Activated CD4-positive, alpha-beta memory T cell treated with anti-CD3 and anti-CD28 coated beads for 36 hours (primary cell): Measurements from ENCODE around the gene AGAP4. TPM values are rescaled to one million over a fixed set of nuclear protein-coding genes. Genes with fewer than 3 reads are reported as not detected.
"Not testable (repeated sequence)": the region's sequence is repeated elsewhere in the genome, so short reads cannot be mapped to it uniquely, and the experiment has no call there.

Source experiments
- CTCF ChIA-PET: fragments of 350-600 bp; sonication (Branson Sonifier 250); formaldehyde crosslinking; loops from one replicate; lab custom pipeline; 2021; ENCODE audit warnings: antibody characterized with exemption, inconsistent platforms; lab: Charles Lee
- POLR2A ChIA-PET: fragments of 350-600 bp; sonication (Branson Sonifier 250); formaldehyde crosslinking; loops from one replicate; lab custom pipeline; 2021; ENCODE audit warnings: antibody characterized with exemption; lab: Charles Lee
- DNase-seq: peaks from one replicate; pipeline ENCODE4 v3.0.0-alpha.2; 2020
- H3K27ac Mint-ChIP-seq: one replicate; pipeline ENCODE4 v1.8.0; 2021; ENCODE audit warnings: mixed read lengths
- H3K27me3 Mint-ChIP-seq: one replicate; pipeline ENCODE4 v1.8.0; 2021; ENCODE audit warnings: mixed read lengths
- H3K36me3 Mint-ChIP-seq: one replicate; pipeline ENCODE4 v1.8.0; 2021; ENCODE audit warnings: mixed read lengths
- H3K4me1 Mint-ChIP-seq: one replicate; pipeline ENCODE4 v1.8.0; 2021; ENCODE audit warnings: low read depth, mixed read lengths
- H3K4me3 Mint-ChIP-seq: one replicate; pipeline ENCODE4 v1.8.0; 2021; ENCODE audit warnings: mild to moderate bottlenecking, mixed read lengths
- H3K9me3 Mint-ChIP-seq: one replicate; pipeline ENCODE4 v1.8.0; 2021; ENCODE audit warnings: mixed read lengths
- intact Hi-C: fragments of 100-400 bp; cut with micrococcal nuclease; formaldehyde crosslinking; loops from one replicate; pipeline ENCODE4 v1.15.1; 2023
- total RNA-seq, 2 experiments: library from RNA; stranded (reverse); gene quantifications; one replicate each; pipeline ENCODE4 v1.2.3, GENCODE V29; 2021

Gene AGAP4
- 10 to 100 TPM; 10.3 to 13.4 TPM for total RNA-seq

DNA sequence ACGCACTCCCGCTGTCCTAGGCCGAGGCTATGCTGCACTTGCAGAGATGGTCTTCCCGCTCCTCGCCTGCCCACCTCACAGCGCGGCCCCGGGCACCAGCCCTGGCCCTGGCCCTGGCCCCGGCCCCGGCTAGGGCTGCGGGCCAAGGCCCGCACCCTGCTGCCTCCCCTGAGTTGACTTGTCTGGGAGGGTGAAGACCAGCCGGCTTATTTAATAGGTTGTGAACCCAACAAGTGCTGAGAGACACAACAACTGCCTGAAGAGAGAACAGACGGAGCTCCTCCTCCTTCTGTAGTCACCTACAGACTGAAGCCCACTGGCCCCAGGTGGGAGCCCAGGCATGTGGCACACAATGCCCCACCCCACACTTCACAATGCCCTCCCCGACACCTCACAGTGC is at the start of gene AGAP4:
Gene AGAP4 (minus strand): TSS at position 101 of the 400 bp plus-strand sequence. CDS start 153 bp downstream, outside the sequence.
- POLR2A ChIA-PET, H3K27me3 Mint-ChIP-seq, H3K4me3 Mint-ChIP-seq, DNase-seq, H3K9me3 Mint-ChIP-seq, H3K4me1 Mint-ChIP-seq, intact Hi-C loops, H3K36me3 Mint-ChIP-seq, CTCF ChIA-PET, H3K27ac Mint-ChIP-seq: not testable (repeated sequence)

DNA sequence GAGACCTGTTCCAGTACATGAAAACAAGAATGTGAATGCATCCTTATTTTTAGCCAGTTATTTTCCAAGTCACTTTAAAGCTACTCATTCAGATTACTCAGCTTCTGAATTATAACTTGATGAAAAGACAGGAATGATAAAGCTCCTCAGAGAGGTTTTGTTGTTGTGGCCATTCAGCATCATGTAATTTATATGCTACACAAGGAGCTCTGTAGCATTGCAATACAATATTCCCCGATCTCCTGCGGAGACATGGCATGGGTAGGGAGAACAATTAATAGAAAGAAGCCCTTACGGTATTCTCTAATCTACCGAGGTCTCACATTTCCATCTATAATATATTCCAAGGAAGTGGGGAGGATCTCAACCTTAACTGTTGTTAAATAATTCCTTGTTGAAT is 43.4 kb upstream of the AGAP4 start:
- H3K27ac Mint-ChIP-seq, H3K9me3 Mint-ChIP-seq, intact Hi-C loops, DNase-seq, CTCF ChIA-PET, H3K27me3 Mint-ChIP-seq, H3K4me1 Mint-ChIP-seq, H3K4me3 Mint-ChIP-seq, POLR2A ChIA-PET, H3K36me3 Mint-ChIP-seq: not testable (repeated sequence)

DNA sequence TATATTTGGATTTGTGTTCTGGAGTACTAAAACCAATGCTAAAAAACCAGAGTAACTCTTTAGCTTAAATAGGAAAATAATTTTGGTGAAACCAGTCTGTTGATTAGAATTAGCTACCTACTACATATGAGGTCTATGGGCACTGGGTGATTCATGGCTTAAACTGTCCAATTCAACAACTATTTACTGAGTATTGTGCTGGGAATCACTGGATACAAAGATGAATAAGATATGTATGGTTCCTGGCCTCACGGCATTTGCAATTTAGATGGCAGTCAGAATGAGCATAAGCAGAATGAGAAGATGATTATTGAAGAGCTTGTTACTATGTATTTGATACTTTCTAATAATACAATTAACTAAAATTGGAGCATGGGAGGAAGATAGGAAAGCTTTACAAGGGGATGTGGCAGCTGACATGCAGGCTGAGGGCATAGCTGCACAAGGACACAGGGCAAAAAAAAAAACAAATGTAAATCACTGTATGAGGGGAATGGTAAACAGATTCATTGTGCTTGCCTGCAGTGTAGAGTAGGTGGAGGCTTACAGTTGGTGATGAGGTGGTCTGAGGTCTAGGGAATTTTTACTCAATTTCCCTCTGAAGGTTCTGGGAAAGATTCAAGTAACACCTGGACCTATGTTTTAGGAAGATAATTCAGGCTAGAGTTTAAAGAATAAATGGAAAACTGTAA is 42.4 kb upstream of the AGAP4 start:
- POLR2A ChIA-PET, intact Hi-C loops, H3K27ac Mint-ChIP-seq, H3K27me3 Mint-ChIP-seq, H3K4me3 Mint-ChIP-seq, CTCF ChIA-PET, H3K9me3 Mint-ChIP-seq, H3K36me3 Mint-ChIP-seq, DNase-seq, H3K4me1 Mint-ChIP-seq: not testable (repeated sequence)

DNA sequence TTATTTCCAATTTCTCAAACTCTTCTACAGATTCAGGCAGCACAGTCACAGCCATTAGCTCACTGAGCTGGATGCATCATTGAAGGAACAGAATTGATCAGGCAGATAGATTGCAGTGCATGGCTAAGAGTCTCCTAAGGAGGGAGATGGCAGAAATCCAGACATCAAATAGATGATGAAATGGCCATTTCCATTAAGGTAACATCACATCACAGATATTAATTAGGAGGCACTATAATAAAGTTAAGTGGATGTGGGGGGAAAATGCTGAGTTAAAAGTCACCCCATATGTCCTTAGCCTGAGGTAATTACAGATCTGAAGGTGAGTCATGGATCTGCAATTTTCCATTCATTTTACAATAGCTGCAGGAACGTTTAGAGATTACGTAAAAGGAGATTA is 35.6 kb upstream of the AGAP4 start:
- H3K36me3 Mint-ChIP-seq, POLR2A ChIA-PET, intact Hi-C loops, H3K9me3 Mint-ChIP-seq, H3K4me3 Mint-ChIP-seq, DNase-seq, H3K4me1 Mint-ChIP-seq, H3K27me3 Mint-ChIP-seq, H3K27ac Mint-ChIP-seq, CTCF ChIA-PET: not testable (repeated sequence)

DNA sequence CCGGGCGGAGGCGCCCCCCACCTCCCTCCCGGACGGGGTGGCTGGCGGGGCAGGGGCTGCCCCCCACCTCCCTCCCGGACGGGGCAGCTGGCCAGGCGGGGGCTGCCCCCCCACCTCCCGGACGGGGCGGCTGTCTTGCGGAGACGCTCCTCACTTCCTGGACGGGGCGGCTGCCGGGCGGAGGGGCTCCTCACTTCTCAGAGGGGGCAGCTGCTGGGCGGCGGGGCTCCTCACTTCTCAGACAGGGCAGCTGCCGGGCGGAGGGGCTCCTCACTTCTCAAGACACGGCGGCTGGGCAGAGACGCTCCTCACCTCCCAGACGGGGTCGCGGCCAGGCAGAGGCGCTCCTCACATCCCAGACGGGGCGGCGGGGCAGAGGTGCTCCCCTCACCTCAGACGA is 18.1 kb upstream of the AGAP4 start:
- CTCF ChIA-PET, intact Hi-C loops, H3K27me3 Mint-ChIP-seq, H3K4me1 Mint-ChIP-seq, H3K27ac Mint-ChIP-seq, H3K9me3 Mint-ChIP-seq, DNase-seq, H3K36me3 Mint-ChIP-seq, H3K4me3 Mint-ChIP-seq, POLR2A ChIA-PET: not testable (repeated sequence)

DNA sequence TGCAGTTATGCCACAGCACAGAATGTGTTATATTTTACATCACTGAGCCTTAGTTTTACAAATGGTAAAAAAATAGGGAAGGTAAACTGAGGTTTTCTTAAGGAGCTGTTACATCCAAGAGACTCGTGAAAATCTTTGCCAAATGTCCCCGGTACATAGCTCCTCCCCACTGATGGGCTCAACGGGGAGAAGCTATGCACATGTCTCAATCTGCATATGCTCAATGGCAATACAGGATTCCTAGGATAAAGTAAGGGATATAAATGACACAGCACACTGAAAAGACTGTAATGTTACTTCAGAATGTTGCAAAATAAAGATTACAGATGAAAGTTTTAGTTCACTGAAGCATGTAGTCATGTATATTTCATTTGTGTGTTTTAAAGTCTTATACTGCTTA is 17.0 kb upstream of the AGAP4 start:
- CTCF ChIA-PET, H3K9me3 Mint-ChIP-seq, H3K4me3 Mint-ChIP-seq, POLR2A ChIA-PET, intact Hi-C loops, DNase-seq, H3K27me3 Mint-ChIP-seq, H3K27ac Mint-ChIP-seq, H3K4me1 Mint-ChIP-seq, H3K36me3 Mint-ChIP-seq: not testable (repeated sequence)

DNA sequence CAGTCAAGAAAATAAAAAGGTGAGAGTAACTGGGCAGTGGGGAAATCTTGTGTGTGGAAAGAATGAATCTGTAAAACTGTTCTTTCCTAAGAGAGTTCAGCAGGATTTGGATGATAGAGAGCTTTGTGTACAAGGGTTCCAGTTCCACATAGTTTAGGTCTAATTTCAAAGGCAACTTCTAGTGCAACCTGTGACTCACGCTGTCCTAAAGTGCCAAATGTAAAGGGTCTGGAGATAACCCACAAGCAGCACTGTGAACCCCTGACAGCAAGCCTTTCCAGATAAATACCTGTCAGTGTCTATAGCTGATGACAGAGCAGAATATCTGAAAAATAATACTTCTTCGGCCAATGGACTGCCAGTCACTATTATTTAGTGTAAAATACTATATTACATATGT is 16.3 kb upstream of the AGAP4 start:
- H3K4me3 Mint-ChIP-seq, H3K4me1 Mint-ChIP-seq, intact Hi-C loops, CTCF ChIA-PET, H3K36me3 Mint-ChIP-seq, POLR2A ChIA-PET, H3K9me3 Mint-ChIP-seq, DNase-seq, H3K27me3 Mint-ChIP-seq, H3K27ac Mint-ChIP-seq: not testable (repeated sequence)

DNA sequence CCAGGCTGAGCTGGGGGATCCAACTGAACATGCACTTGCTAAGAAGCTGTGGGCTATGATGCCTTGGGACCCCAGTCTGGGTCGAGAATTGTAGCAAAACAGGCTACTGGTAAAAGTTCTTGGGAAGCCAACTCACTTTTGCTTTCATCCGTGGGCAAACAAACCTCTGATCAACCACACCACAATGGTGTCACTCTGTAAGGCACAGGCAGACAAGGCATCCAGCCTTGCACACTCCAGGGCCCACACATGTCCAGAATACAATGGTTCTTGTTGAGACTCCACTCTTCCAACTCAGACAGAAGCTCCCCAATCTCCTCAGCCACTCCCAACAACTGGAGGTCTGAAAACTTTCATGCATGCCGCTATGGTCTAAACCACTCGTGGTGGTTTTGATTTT is 10.6 kb upstream of the AGAP4 start:
- H3K27me3 Mint-ChIP-seq, H3K4me3 Mint-ChIP-seq, POLR2A ChIA-PET, DNase-seq, intact Hi-C loops, H3K36me3 Mint-ChIP-seq, H3K4me1 Mint-ChIP-seq, H3K27ac Mint-ChIP-seq, H3K9me3 Mint-ChIP-seq, CTCF ChIA-PET: not testable (repeated sequence)

DNA sequence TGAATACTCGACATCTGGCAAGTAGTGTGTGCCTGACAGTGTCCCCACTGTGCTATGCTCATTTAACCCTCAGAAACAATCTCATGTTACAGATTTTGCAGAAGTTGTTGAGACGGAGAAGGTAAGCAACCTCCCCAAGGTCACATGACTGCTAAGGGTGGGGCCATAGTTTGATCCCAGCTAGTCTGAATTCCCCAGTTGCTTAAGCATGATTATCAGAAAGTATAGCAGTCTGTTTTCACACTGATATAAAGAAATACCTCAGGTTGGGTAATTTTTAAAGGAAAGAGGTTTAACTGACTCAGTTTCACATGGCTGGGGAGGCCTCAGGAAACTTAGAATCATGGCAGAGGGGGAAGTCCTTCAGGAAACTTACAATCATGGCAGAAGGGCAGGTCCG is 1.2 kb upstream of the AGAP4 start:
- H3K27me3 Mint-ChIP-seq, H3K27ac Mint-ChIP-seq, CTCF ChIA-PET, H3K36me3 Mint-ChIP-seq, DNase-seq, intact Hi-C loops, H3K4me1 Mint-ChIP-seq, POLR2A ChIA-PET, H3K4me3 Mint-ChIP-seq, H3K9me3 Mint-ChIP-seq: not testable (repeated sequence)

DNA sequence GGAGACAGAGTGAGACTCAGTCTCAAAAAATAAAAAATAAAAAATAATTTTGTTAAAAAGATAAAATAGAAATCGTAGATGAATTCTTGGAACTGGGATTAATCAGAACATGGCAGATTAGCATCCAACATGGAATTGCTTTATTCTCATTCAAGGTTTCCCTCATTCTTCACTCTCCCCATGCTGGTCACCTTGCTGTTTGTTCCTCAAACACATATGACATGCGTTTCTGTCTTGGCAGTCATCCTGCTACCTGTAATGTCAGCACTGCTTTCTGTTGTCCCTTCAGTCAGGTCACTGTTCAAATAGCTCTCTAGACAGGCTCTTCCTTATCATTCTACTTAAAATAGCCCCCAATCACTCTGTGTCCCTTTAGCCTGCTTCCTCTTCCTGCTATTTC is 24.4 kb downstream of the AGAP4 start:
- H3K4me1 Mint-ChIP-seq, H3K27ac Mint-ChIP-seq, H3K27me3 Mint-ChIP-seq, DNase-seq, POLR2A ChIA-PET, H3K36me3 Mint-ChIP-seq, intact Hi-C loops, H3K4me3 Mint-ChIP-seq, H3K9me3 Mint-ChIP-seq, CTCF ChIA-PET: not testable (repeated sequence)

DNA sequence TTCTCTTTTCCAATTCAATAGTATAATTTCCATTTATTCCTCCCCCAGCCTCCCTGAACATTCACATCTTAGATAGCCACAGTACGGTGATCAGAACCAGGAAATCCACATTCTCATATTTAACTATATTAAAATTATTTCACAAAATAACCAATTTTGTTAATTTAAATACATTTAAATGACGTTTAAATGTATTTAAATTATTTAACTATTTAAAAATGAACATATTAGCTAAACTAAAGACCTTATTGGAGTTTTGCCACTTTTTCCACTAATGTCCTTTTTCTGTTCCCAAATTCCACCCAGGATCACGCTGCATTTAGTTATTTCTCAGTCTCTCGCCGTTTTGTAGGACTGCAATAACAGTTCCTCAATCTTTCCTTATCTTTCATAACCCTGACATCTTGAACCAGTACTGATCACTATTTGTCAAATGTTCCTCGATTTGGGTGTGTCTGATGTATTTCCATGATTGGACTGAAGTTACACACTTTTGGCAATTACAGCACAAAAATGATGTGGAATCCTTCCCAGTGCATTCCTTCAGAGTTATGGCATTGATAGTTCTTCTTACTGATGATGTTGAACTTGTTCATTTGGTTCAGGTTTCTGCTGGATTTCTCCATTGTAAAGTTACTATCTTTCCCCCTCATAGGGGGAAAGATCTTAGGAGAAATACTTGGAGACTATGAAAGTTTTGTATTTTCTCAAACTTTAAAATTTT is 27.0 kb downstream of the AGAP4 start:
- H3K4me3 Mint-ChIP-seq, intact Hi-C loops, H3K9me3 Mint-ChIP-seq, H3K36me3 Mint-ChIP-seq, DNase-seq, H3K27ac Mint-ChIP-seq, CTCF ChIA-PET, POLR2A ChIA-PET, H3K4me1 Mint-ChIP-seq, H3K27me3 Mint-ChIP-seq: not testable (repeated sequence)

DNA sequence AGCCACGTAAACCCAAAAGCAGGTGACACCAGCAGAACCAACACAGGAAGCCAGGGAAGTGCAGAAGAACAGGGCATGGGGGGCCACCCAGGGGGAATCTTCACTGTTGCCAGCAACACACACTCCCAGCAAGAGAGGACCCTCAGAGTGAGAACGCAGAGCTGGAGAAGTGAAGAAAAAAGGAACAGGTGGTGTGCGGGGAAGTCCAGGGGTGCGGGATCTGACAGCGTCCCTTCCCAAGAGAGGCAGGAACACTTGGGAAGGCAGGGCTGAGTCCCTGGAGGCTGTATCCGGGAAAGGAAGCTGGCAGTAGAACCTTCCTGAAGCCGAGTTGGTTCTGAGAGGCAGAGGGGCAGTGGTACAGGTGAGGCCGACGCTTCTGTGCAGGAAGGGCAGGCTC is 27.7 kb downstream of the AGAP4 start:
- H3K4me1 Mint-ChIP-seq = no peaks in the 10 kb centered on the region
- POLR2A ChIA-PET = no interaction called here
- intact Hi-C loops = no loop called here
- no peak overlapping the region for H3K27ac Mint-ChIP-seq
- H3K27me3 Mint-ChIP-seq = no peaks in the 10 kb centered on the region
- no peaks in the 10 kb centered on the region for H3K36me3 Mint-ChIP-seq
- H3K9me3 Mint-ChIP-seq = no peaks in the 10 kb centered on the region
- CTCF ChIA-PET = no interaction called here
- DNase-seq = no peak
- H3K4me3 Mint-ChIP-seq = no peak overlapping the region

DNA sequence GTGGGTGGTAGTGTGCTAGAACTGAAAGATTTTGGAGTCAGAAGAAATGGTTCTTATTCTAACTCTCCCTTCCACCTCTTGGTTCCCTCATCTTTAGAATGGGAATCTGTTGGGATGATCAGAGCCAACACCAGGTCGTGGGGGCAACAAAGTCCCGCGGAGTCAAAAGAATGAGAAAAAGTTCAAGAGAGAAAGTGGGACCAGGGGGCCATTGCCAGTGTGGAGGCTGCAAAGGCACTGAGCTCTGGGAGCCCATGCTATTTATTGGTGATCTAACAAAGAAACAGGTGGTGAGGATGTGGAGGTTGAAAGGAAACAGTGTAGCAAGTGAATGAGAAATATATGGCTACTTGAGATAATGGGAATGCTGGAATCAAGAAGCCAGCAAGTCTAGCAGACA is 29.4 kb downstream of the AGAP4 start:
- H3K36me3 Mint-ChIP-seq = no peaks in the 10 kb centered on the region
- intact Hi-C loops = no loop called here
- POLR2A ChIA-PET = no interaction called here
- no peaks in the 10 kb centered on the region for H3K4me1 Mint-ChIP-seq
- H3K27ac Mint-ChIP-seq = no peak overlapping the region
- DNase-seq = no peak
- CTCF ChIA-PET = no interaction called here
- no peak overlapping the region for H3K4me3 Mint-ChIP-seq
- H3K9me3 Mint-ChIP-seq = no peaks in the 10 kb centered on the region
- no peaks in the 10 kb centered on the region for H3K27me3 Mint-ChIP-seq
